ENCODE measurements around the gene ESYT2. TPM values are rescaled to one million over a fixed set of nuclear protein-coding genes. Genes with fewer than 3 reads are reported as not detected.
"Not testable (repeated sequence)": the region's sequence is repeated elsewhere in the genome, so short reads cannot be mapped to it uniquely, and the experiment has no call there.

Gene ESYT2
- total RNA-seq, 1 donor from 2014 or later = 53.1 TPM

GRCh38 chr7:158702944-158703343 is 126.4 kb downstream of the ESYT2 start:
- no peak for DNase-seq (ENCODE audit: low read depth)
- H3K36me3 ChIP-seq (ENCODE audit: control insufficient read depth, insufficient read depth, low read length) = no peaks in the 10 kb centered on the region
- no peak for TF ChIP-seq CTCF (IDR thresholded peaks at IDR 0.05; ENCODE audit: insufficient read depth, low read length, poor library complexity, severe bottlenecking)
- no peaks in the 10 kb centered on the region for H3K27me3 ChIP-seq (ENCODE audit: control insufficient read depth, insufficient read depth, low read length)
- no peak overlapping the region for H3K4me3 ChIP-seq (ENCODE audit: low read depth, low read length)

- DNase-seq (ENCODE audit: low read depth) = no peak
- H3K4me3 ChIP-seq (ENCODE audit: low read depth, low read length) = no peak overlapping the region
- no peaks in the 10 kb centered on the region for H3K27me3 ChIP-seq (ENCODE audit: control insufficient read depth, insufficient read depth, low read length)
- no peaks in the 10 kb centered on the region for H3K36me3 ChIP-seq (ENCODE audit: control insufficient read depth, insufficient read depth, low read length)
- no peak for TF ChIP-seq CTCF (IDR thresholded peaks at IDR 0.05; ENCODE audit: insufficient read depth, low read length, poor library complexity, severe bottlenecking)
Observed at GRCh38 chr7:158702196-158702595, 127.1 kb downstream of the ESYT2 start.

- no peaks in the 10 kb centered on the region for H3K27me3 ChIP-seq (ENCODE audit: control insufficient read depth, insufficient read depth, low read length)
- no peak for TF ChIP-seq CTCF (IDR thresholded peaks at IDR 0.05; ENCODE audit: insufficient read depth, low read length, poor library complexity, severe bottlenecking)
- H3K36me3 ChIP-seq (ENCODE audit: control insufficient read depth, insufficient read depth, low read length) = no peaks in the 10 kb centered on the region
- H3K4me3 ChIP-seq (ENCODE audit: low read depth, low read length) = no peak overlapping the region
- no peak for DNase-seq (ENCODE audit: low read depth)
Observed at GRCh38 chr7:158700008-158700407, 129.3 kb downstream of the ESYT2 start.

GRCh38 chr7:158699341-158699740 is 130.0 kb downstream of the ESYT2 start:
- no peaks in the 10 kb centered on the region for H3K27me3 ChIP-seq (ENCODE audit: control insufficient read depth, insufficient read depth, low read length)
- TF ChIP-seq CTCF (IDR thresholded peaks at IDR 0.05; ENCODE audit: insufficient read depth, low read length, poor library complexity, severe bottlenecking) = no peak
- no peaks in the 10 kb centered on the region for H3K36me3 ChIP-seq (ENCODE audit: control insufficient read depth, insufficient read depth, low read length)
- no peak overlapping the region for H3K4me3 ChIP-seq (ENCODE audit: low read depth, low read length)
- no peak for DNase-seq (ENCODE audit: low read depth)

- H3K4me3 ChIP-seq (ENCODE audit: low read depth, low read length) = no peak overlapping the region
- TF ChIP-seq CTCF (IDR thresholded peaks at IDR 0.05; ENCODE audit: insufficient read depth, low read length, poor library complexity, severe bottlenecking) = no peak
- no peak for DNase-seq (ENCODE audit: low read depth)
- no peaks in the 10 kb centered on the region for H3K36me3 ChIP-seq (ENCODE audit: control insufficient read depth, insufficient read depth, low read length)
- H3K27me3 ChIP-seq (ENCODE audit: control insufficient read depth, insufficient read depth, low read length) = no peaks in the 10 kb centered on the region
Observed at GRCh38 chr7:158698657-158699195, 130.6 kb downstream of the ESYT2 start.

GRCh38 chr7:158697597-158697996 is 131.7 kb downstream of the ESYT2 start:
- not testable (repeated sequence) for H3K4me3 ChIP-seq (ENCODE audit: low read depth, low read length); DNase-seq (ENCODE audit: low read depth); H3K36me3 ChIP-seq (ENCODE audit: control insufficient read depth, insufficient read depth, low read length); H3K27me3 ChIP-seq (ENCODE audit: control insufficient read depth, insufficient read depth, low read length)
